ENCODE measurements around the gene TLCD3B.
"Not testable (repeated sequence)": the region's sequence is repeated elsewhere in the genome, so short reads cannot be mapped to it uniquely, and the experiment has no call there.

The TLCD3B gene

DNA sequence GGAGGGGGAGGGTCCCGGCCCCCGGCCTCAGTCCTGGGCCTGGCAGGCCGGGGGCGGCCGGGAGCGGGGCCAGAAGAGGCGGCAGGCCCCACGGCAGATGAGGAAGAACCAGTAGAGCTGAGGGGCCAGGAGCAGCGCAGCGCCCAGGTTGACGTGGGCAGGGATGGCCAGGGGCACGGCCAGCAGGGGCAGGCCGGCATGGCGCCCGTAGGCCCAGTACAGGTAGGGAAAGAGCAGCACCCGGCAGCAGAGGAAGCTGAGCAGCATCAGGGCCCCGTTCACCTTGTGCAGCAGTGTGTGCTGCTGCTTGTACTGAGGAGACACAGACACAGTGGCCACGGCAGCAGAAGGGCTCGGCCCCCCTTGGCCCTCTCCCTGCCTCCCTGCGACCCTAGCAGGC, 5.9 kb downstream of the TLCD3B start:
- DNase-seq = no peak

- DNase-seq = no peak
Measured at GRCh38 chr16:30024451-30024850, 6.6 kb downstream of the TLCD3B start.

- no peak for DNase-seq
Measured at GRCh38 chr16:30023586-30023985, 7.5 kb downstream of the TLCD3B start.

DNA sequence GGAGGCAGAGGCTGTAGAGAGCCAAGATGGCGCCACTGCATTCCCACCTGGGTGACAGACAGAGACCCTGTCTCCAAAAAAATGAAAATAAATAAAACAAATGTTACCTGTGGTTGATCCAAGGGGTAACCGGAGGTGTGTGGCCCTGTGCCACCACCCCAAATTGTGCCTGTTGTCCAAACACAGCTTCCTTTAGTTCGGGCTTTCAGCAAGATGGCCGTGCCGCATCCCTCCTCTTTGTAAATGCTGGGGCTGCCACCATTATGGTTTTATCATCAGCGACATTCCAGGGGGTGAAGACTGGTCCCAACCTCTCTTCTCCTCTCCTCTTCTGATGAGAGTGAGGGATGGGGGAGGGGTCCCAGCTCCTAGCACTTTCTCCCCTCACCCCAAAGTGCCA, 8.2 kb downstream of the TLCD3B start, which contains the start of gene C16orf92:
Gene C16orf92 (plus strand): TSS at position 312 of the 400 bp plus-strand sequence. CDS start 143 bp downstream, outside the sequence.
- no peak for DNase-seq

GRCh38 chr16:30018731-30019158, 12.3 kb downstream of the TLCD3B start:
- no peak for DNase-seq

DNA sequence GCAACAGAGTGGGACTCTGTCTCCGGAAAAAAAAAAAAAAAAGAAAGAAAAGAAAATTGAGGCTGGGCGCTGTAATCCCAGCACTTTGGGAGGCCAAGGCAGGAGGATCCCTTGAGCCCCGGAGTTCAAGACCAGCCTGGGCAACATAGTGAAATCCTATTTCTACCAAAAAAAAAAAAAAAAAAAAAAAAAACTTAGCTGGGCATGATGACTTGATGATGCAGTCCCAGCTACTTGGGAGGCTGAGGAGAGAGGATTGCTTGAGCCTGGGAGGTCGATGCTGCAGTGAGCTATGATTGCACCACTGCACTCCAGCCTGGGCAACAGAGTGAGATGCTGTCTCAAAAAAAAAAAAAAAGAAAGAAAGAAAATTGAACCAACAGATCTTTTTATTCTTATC, 13.1 kb downstream of the TLCD3B start:
- DNase-seq = not testable (repeated sequence)

DNA sequence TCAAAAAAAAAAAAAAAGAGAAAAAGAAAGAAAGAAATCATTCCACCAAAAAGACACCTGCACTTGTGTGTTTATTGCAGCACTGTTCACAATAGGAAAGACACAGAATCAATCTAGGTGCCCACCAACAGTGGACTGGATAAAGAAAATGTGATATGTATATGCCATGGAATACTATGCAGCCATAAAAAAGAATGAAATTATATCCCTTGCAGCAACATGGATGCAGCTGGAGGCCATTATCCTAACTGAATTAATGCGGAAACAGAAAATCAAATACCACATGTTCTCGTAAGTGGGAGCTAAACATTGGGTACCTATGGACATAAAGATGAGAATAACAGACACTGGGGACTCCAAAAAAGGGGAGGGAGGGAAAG, 13.8 kb downstream of the TLCD3B start:
- no peak for DNase-seq

GRCh38 chr16:30016555-30017276, 14.4 kb downstream of the TLCD3B start:
- no peak for DNase-seq

DNA sequence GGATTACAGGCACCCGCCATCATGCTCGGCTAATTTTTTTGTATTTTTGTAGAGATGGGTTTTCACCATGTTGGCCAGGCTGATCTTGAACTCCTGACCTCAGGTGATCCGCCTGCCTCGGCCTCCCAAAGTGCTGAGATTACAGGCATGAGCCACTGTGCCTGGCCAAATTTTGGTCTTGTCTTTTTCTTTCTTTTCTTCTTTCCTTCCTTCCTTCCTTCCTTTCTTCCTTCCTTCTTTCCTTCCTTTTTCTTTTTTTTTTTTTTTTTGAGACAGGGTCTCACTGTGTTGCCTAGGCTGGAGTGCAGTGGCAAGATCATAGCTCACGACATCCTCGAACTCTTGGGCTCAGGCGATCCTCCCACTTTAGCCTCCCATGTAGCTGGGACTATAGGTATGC, 15.6 kb downstream of the TLCD3B start:
- DNase-seq = not testable (repeated sequence)

DNA sequence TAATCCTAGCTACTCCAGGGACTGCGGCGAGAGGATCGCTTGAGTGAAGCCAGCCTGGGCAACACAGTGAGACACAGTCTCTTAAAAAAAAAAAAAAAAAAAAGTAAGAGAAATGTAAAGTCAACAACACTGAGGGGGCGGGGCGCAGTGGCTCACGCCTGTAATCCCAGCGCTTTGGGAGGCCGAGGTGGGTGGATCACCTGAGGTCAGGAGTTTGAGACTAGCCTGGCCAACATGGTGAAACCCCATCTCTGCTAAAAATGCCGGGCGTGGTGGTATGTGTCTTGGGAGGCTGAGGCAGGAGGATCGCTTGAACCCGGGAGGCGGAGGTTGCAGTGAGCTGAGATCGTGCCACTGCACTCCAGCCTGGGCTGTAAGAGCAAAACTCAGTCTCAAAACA, 18.5 kb downstream of the TLCD3B start:
- DNase-seq = not testable (repeated sequence)

- no peak for DNase-seq
Measured at GRCh38 chr16:30011714-30012504, 19.2 kb downstream of the TLCD3B start.

DNA sequence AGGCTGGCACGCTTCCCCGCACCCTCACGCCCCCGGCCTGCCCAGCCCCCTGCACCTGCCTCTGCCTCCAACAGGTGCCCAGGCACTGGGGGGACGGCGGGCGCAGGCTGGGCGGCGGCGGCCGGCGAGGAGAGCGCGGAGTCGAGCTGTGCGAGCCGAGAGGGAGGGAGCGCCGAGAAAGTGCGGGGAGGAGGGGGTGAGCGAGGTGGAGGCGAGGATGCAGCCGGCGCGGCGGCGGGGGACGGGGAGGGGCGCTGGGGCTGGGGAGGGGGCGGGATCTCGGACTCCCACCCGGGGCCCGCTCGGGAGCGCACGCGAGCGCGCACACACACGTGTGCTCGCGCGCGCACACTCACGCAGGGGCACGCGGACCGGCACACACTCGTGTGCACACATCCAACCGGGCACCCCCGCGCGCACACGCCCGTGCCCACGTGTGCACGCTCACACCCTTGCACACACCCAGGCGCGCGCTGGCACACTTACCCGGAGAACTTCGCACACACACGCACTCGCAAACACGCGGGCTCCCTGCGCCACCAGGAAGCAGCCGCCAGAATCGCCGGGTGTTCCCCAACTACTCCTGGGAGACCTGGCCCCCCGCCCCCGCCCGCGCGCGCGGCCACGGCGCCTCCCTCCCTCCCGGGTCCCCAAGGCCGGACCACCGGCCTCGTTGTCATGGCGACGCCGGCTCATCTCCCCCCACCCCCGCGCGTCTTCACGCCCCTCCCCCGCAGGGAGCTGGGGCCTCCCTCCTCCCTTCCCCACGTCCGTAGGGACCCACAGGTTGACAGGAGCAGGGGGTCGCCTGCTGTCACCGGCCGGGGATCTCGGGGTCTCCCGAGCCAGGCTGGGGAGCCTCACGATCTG, 20.0 kb downstream of the TLCD3B start, which contains the start of gene DOC2A:
Gene DOC2A (minus strand): TSS at position 184 of the 870 bp plus-strand sequence. CDS start 805 bp downstream, outside the sequence.
- DNase-seq = peak; percentile 67 to 69

GRCh38 chr16:30009990-30010843, 20.9 kb downstream of the TLCD3B start:
- DNase-seq = peak in 1 of 2 experiments; percentile 39

GRCh38 chr16:30009085-30009862, 21.8 kb downstream of the TLCD3B start:
- DNase-seq = no peak

DNA sequence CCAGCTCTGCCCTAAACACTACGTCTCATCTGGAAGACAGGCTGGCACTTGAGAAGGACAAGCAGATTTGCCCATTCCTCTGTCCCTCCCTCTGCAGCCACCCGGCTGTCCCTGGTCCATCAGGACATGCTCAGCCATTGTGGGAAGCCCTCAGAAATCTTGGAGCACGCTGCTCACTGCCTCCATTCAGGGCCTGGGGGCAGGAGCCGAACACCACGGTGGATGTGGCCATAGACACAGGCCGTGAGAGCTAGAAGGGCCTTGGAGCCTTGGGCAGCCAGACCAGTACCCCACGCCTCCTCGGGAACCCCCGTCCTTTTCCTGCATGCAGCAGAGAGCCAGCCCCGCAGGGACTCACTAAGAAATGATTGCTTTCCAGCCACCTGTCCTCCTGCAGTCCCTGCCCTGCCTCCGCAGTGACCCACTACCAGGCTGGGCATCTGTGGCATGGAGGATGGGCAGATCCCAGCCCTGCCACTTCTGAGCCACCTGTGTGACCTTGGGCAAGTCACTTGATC, 23.6 kb downstream of the TLCD3B start:
- no peak for DNase-seq

- no peak for DNase-seq
Measured at GRCh38 chr16:30006659-30007377, 24.3 kb downstream of the TLCD3B start.

GRCh38 chr16:30006095-30006473, 25.0 kb downstream of the TLCD3B start:
- no peak for DNase-seq

DNA sequence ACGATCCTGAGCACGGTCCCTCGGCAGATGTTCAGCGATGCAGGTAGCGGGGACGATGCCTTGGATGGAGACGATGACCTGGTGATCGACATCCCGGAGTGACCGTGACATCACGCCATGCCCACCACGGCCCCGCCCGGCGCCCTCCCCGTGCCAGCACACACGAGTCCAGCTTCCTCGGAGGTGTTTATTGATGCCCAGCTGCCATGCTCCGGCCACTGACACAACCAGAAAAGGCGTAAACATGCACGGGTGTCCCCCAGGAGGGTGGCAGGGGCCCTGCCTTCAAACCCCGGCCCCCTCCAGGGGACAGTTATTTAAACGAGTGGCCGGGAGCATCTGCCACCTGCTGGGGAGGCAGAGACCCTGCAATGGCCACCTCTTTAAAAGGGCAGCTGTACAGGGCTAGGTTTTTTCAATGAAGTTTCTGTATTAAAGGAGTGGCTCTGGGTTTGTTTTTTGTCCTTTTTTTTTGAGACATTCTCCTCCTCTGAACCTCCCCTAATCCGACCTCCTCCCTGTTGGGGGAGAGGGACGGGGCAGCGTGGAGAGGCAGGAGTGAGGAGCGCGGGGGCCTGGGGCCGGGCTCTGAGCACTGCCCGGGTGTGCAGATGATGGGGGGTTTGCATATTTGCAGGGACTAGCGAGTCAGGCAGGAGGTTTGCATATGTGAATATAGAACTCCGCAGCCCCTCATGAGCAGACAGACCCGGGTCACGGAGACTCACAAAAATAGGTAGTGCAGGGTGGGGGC, 25.6 kb downstream of the TLCD3B start:
- peak; percentile 42 to 71 for DNase-seq

- peak; percentile 65 to 85 for DNase-seq
Measured at GRCh38 chr16:30004811-30005242, 26.2 kb downstream of the TLCD3B start.

All from NCI-H524 (cell line).